Endothelial cell of umbilical vein (primary cell): Measurements from ENCODE around the gene ZFP90. TPM values are rescaled to one million over a fixed set of nuclear protein-coding genes. Genes with fewer than 3 reads are reported as not detected.

Source experiments
- BruUV-seq: library from RNA; stranded (reverse); fragments of 400-500 nt; replicated peaks from 2 replicates; lab custom pipeline; 2021; lab: Mats Ljungman, UMichigan
- CTCF ChIA-PET: fragments of 300-600, 350-600 bp; sonication (Branson Sonifier 250); formaldehyde crosslinking; loops from one replicate; lab custom pipeline; 2021; ENCODE audit warnings: antibody characterized with exemption, inconsistent platforms; lab: Charles Lee
- POLR2A ChIA-PET: fragments of 300-600, 350-600 bp; sonication (Branson Sonifier 250); formaldehyde crosslinking; loops from one replicate; lab custom pipeline; 2021; ENCODE audit warnings: antibody characterized with exemption, inconsistent platforms; lab: Charles Lee
- DNase-seq: peaks from one replicate; pipeline ENCODE4 v3.0.0-alpha.2; 2011; ENCODE audit warnings: low read depth, low spot score
- FAIRE-seq: peaks from 2 replicates; lab custom pipeline; 2011; peaks lifted over from hg19 to GRCh38; lab: Jason Lieb, UNC
- H2AFZ ChIP-seq: 2 replicates; pipeline ENCODE4 v1.6.0; 2012; ENCODE audit warnings: low read depth, low read length, control low read depth, inconsistent platforms
- H3K27ac ChIP-seq: 2 replicates; pipeline ENCODE4 v1.5.1; 2011; ENCODE audit warnings: low read depth, mild to moderate bottlenecking, control low read depth, low read length, moderate library complexity; ENCODE audit not compliant: insufficient read depth
- H3K27me3 ChIP-seq, 2 experiments: 2 replicates each; pipeline versions ENCODE4 v1.6.0 to v1.6.1; 2011; ENCODE audit warnings: low read length in 2 of 2, mixed read lengths in 1 of 2; ENCODE audit not compliant: control insufficient read depth in 2 of 2, insufficient read depth in 2 of 2
- H3K36me3 ChIP-seq, 2 experiments: 2 replicates in 1 of 2; 3 replicates in 1 of 2; pipeline ENCODE4 v1.5.1; 2011; ENCODE audit warnings: low read length in 2 of 2, mild to moderate bottlenecking in 1 of 2, moderate library complexity in 1 of 2; ENCODE audit not compliant: control insufficient read depth in 2 of 2, insufficient read depth in 2 of 2; ENCODE audit errors: extremely low read depth in 1 of 2
- H3K4me1 ChIP-seq: 3 replicates; pipeline ENCODE4 v1.5.1; 2011; ENCODE audit warnings: mild to moderate bottlenecking, low read length; ENCODE audit not compliant: control insufficient read depth, insufficient read depth; ENCODE audit errors: extremely low read depth
- H3K4me2 ChIP-seq: 2 replicates; pipeline ENCODE4 v1.6.1; 2011; ENCODE audit warnings: low read length, control low read depth, mixed read lengths; ENCODE audit not compliant: insufficient read depth
- H3K4me3 ChIP-seq, 3 experiments: fragments of 200-600 bp in 1 of 3; sonication (generic), shearing (Covaris generic) in 1 of 3; replicated peaks in 1 of 3; 2 replicates each; pipeline ENCODE4 v1.5.1; 2011 to 2016; ENCODE audit warnings: control low read depth in 3 of 3, low read length in 3 of 3, mild to moderate bottlenecking in 2 of 3, inconsistent platforms in 1 of 3, low read depth in 1 of 3, moderate library complexity in 1 of 3; ENCODE audit not compliant: insufficient read depth in 1 of 3
- H3K79me2 ChIP-seq: 2 replicates; pipeline ENCODE4 v1.6.0; 2012; ENCODE audit warnings: low read length, inconsistent platforms; ENCODE audit not compliant: control insufficient read depth, insufficient read depth
- H3K9ac ChIP-seq: replicated peaks from 2 replicates; pipeline ENCODE3; 2011; ENCODE audit warnings: low read length, control low read depth; ENCODE audit not compliant: insufficient read depth; ENCODE audit errors: extremely low read depth
- H3K9me1 ChIP-seq: replicated peaks from 3 replicates; pipeline ENCODE4 v1.6.0; 2011; ENCODE audit warnings: mild to moderate bottlenecking, low read length; ENCODE audit not compliant: control insufficient read depth, insufficient read depth; ENCODE audit errors: extremely low read depth
- H3K9me3 ChIP-seq: replicated peaks from 2 replicates; pipeline ENCODE4 v1.5.1; 2012; ENCODE audit warnings: low read length, inconsistent platforms; ENCODE audit not compliant: control insufficient read depth, insufficient read depth
- H4K20me1 ChIP-seq: replicated peaks from 2 replicates; pipeline ENCODE3; 2011; ENCODE audit warnings: mild to moderate bottlenecking, low read length; ENCODE audit not compliant: control insufficient read depth, insufficient read depth; ENCODE audit errors: extremely low read depth
- FOS ChIP-seq: IDR thresholded peaks from 2 replicates; pipeline ENCODE4 v1.6.1; 2011; ENCODE audit warnings: mild to moderate bottlenecking, low read length, moderate library complexity, borderline replicate concordance; ENCODE audit not compliant: insufficient read depth
- MYC ChIP-seq: IDR thresholded peaks from one replicate; pipeline ENCODE4 v1.6.1; 2011; ENCODE audit warnings: mild to moderate bottlenecking, low read depth, low read length
- dilution Hi-C: fragments of 300-500 bp; cut with MboI; formaldehyde crosslinking; loops from one replicate; pipeline ENCODE4 v1.15.0; 2019; ENCODE audit warnings: low sequenced_read_pairs; ENCODE audit not compliant: extremely low pct_ligation_motif_present
- intact Hi-C: fragments of 100-400 bp; cut with micrococcal nuclease; formaldehyde crosslinking; loops from one replicate; pipeline ENCODE4 v1.10.0; 2022
- polyA plus RNA-seq, 4 experiments: library from polyadenylated mRNA; depleted of rRNA in 3 of 4; stranded (reverse) in 3 of 4; unstranded in 1 of 4; fragments of >200 nt; gene quantifications; 2 replicates each; pipeline versions ENCODE4 v1.2.1 to v1.2.3, GENCODE V29; 2011 to 2012; ENCODE audit warnings: missing spikeins in 1 of 4
- total RNA-seq: library from RNA; stranded (reverse); gene quantifications from 2 replicates; pipeline ENCODE4 v1.2.3, GENCODE V29; 2021
- TF ChIP-seq, protein P1 (sequence below): IDR thresholded peaks from 2 replicates; pipeline ENCODE4 v1.6.1; 2011; ENCODE audit not compliant: insufficient read depth, insufficient read length
- TF ChIP-seq, protein P2 (sequence below), 2 donors: IDR thresholded peaks; 1 replicate in 1 of 2; 2 replicates in 1 of 2; pipeline ENCODE4 v1.5.1; 2011; ENCODE audit warnings: low read length in 2 of 2, mild to moderate bottlenecking in 2 of 2, moderate library complexity in 2 of 2, control low read depth in 1 of 2, inconsistent platforms in 1 of 2, low read depth in 1 of 2; ENCODE audit not compliant: insufficient read depth in 1 of 2; ENCODE audit errors: extremely low read depth in 1 of 2

ZFP90 gene
- total and polyA plus RNA-seq, 2 donors (not counting 3 experiments of a cell fraction or from before 2014, with no cell fraction given) = 10.9 to 22.4 TPM

- H3K4me3 ChIP-seq = no peak overlapping the region
- H3K9me3 ChIP-seq = no peaks in the 10 kb centered on the region
- ChIA-PET CTCF (interaction anchor here (0.6 to 2.4 kb wide), 27 partner anchors 9 to 629 kb away, joined by 3 to 22 read pairs (median 4); partner anchors contain the start of gene TANGO6), POLR2A (no interaction called here)
- TF ChIP-seq MYC (no peak), FOS (no peak)
- TF ChIP-seq, protein P1, sequence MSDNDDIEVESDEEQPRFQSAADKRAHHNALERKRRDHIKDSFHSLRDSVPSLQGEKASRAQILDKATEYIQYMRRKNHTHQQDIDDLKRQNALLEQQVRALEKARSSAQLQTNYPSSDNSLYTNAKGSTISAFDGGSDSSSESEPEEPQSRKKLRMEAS = peak; percentile 41
- TF ChIP-seq, protein P2, sequence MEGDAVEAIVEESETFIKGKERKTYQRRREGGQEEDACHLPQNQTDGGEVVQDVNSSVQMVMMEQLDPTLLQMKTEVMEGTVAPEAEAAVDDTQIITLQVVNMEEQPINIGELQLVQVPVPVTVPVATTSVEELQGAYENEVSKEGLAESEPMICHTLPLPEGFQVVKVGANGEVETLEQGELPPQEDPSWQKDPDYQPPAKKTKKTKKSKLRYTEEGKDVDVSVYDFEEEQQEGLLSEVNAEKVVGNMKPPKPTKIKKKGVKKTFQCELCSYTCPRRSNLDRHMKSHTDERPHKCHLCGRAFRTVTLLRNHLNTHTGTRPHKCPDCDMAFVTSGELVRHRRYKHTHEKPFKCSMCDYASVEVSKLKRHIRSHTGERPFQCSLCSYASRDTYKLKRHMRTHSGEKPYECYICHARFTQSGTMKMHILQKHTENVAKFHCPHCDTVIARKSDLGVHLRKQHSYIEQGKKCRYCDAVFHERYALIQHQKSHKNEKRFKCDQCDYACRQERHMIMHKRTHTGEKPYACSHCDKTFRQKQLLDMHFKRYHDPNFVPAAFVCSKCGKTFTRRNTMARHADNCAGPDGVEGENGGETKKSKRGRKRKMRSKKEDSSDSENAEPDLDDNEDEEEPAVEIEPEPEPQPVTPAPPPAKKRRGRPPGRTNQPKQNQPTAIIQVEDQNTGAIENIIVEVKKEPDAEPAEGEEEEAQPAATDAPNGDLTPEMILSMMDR (IDR thresholded peaks at IDR 0.05; ENCODE audit: extremely low read depth in 1 of 2, insufficient read depth in 1 of 2, low read depth in 1 of 2, low read length in 2 of 2) = peak; percentile 98 to 100
- dilution Hi-C loops = no loop called here
- peak; percentile 90 for FAIRE-seq
- H3K4me2 ChIP-seq = peak overlapping the region; percentile 70
- H3K79me2 ChIP-seq = no peaks in the 10 kb centered on the region
- peaks cover 4% of the 10 kb centered on the region for H3K4me1 ChIP-seq
- no peak overlapping the region for H3K27ac ChIP-seq
- H3K36me3 ChIP-seq = no peaks in the 10 kb centered on the region
- peak overlapping the region; percentile 70 for H2AFZ ChIP-seq
- H3K27me3 ChIP-seq = no peaks in the 10 kb centered on the region
- peak; percentile 76 for DNase-seq
- no TSS peak for BruUV-seq
- peak overlapping the region; percentile 16 for H3K9ac ChIP-seq
- no peaks in the 10 kb centered on the region for H4K20me1 ChIP-seq
- intact Hi-C loops = no loop called here
- H3K9me1 ChIP-seq = no peaks in the 10 kb centered on the region
Observed at GRCh38 chr16:68520649-68521086, 18.4 kb upstream of the ZFP90 start.
